Prostate gland (tissue), 2 donors: ENCODE measurements around the gene FXYD7.

Source experiments
- CTCF ChIP-seq, 4 experiments: fragments of 200-600 bp in 2 of 4; fragments of 450-650 bp in 2 of 4; sonication (generic) in 2 of 4; IDR thresholded peaks; 1 replicate in 3 of 4; 2 replicates in 1 of 4; pipeline ENCODE4 v1.5.1; 2016 to 2019; ENCODE audit warnings: antibody characterized with exemption in 4 of 4, mild to moderate bottlenecking in 2 of 4, moderate library complexity in 2 of 4
- POLR2A ChIP-seq: fragments of 450-650 bp; IDR thresholded peaks from one replicate; pipeline ENCODE4 v1.6.1; 2016; ENCODE audit warnings: antibody characterized with exemption, mild to moderate bottlenecking

GRCh38 chr19:35123573-35123972 is 19.5 kb upstream of the FXYD7 start:
- TF ChIP-seq CTCF (IDR thresholded peaks at IDR 0.05) (no peak), POLR2A (no peak)
